Measurements from ENCODE around the gene LRRC10B. TPM values are rescaled to one million over a fixed set of nuclear protein-coding genes. Genes with fewer than 3 reads are reported as not detected.
A peak's percentile ranks its signal among the peaks of the same experiment; 100 is the strongest.

Gene LRRC10B
- total RNA-seq, 1 donor from 2014 or later = 10.0 TPM

DNA sequence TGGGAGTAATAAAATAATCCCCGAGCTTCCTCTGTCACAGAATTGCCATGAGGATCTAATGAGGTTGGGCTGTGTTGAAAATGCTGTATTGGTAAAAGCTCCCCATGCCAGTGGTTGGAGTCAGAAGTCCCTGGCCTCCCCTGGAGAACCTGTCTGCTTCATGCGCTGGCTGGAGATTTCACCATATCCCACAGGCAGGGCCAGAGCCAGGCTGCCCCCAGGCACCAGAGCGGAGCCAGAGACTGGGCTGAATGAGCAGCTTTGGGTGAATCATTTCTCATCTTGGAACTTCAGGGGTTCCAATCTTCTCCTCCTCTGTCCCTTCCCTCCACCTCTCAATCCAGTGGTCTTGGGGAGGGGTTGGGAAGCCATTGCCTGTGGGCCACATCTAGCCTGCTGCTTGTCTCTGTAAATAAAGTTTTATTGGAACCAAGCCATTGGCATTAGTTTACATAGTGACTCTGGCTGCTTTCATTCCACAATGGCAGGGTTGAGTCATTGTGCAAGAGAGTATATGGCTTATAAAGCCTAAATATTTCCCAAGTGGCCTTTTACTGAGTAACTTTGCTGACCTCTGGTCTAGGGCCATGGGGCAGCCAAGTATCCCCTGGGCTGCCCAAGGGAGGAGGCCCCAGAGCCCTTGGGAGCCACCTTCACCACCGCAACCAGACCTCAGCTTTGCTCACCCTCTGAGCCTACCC lies 35.2 kb downstream of the LRRC10B start:
- Mint-ChIP-seq H3K9me3 (no peaks in the 10 kb centered on the region), H3K4me3 (no peak overlapping the region), H3K27me3 (no peaks in the 10 kb centered on the region), H3K27ac (no peak overlapping the region), H3K4me1 (ENCODE audit: unreplicated experiment) (peaks cover 45% of the 10 kb centered on the region), H3K36me3 (peaks cover 3% of the 10 kb centered on the region)
- no peak for DNase-seq (ENCODE audit: extremely low spot score, unreplicated experiment)
- no peak for TF ChIP-seq CTCF (conservative IDR thresholded peaks at IDR 0.05)

- Mint-ChIP-seq H3K4me1 (ENCODE audit: unreplicated experiment) (peaks cover 38% of the 10 kb centered on the region), H3K4me3 (no peak overlapping the region), H3K36me3 (no peaks in the 10 kb centered on the region), H3K27ac (no peak overlapping the region), H3K27me3 (no peaks in the 10 kb centered on the region), H3K9me3 (no peaks in the 10 kb centered on the region)
- no peak for TF ChIP-seq CTCF (conservative IDR thresholded peaks at IDR 0.05)
- DNase-seq (ENCODE audit: extremely low spot score, unreplicated experiment) = no peak
These were observed 35.9 kb downstream of the LRRC10B start for GRCh38 chr11:61544466-61544865.

DNA sequence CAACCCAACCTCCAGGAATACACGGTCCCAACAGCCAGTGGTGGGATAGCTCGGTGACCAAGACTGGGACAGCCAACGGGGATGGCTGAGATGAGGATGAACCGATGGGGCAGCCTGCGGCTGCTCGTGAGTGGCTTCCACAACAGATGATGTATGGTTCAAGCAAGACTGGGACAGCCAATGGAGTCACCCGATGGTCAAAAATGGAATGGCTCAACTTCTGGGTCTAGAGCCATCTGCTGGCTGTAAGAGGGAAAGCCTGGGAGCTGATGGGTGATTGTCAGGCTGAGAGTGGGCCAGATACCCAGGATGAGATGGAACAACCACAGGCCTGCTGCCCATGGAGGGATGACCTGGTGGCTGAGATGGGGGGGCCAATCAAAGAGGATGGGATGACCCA lies 36.8 kb downstream of the LRRC10B start:
- no peak for DNase-seq (ENCODE audit: extremely low spot score, unreplicated experiment)
- Mint-ChIP-seq H3K9me3 (no peaks in the 10 kb centered on the region), H3K27me3 (no peaks in the 10 kb centered on the region), H3K36me3 (no peaks in the 10 kb centered on the region), H3K4me3 (no peak overlapping the region), H3K27ac (no peak overlapping the region), H3K4me1 (ENCODE audit: unreplicated experiment) (peaks cover 29% of the 10 kb centered on the region)
- peak; percentile 61 for TF ChIP-seq CTCF (conservative IDR thresholded peaks at IDR 0.05)

DNA sequence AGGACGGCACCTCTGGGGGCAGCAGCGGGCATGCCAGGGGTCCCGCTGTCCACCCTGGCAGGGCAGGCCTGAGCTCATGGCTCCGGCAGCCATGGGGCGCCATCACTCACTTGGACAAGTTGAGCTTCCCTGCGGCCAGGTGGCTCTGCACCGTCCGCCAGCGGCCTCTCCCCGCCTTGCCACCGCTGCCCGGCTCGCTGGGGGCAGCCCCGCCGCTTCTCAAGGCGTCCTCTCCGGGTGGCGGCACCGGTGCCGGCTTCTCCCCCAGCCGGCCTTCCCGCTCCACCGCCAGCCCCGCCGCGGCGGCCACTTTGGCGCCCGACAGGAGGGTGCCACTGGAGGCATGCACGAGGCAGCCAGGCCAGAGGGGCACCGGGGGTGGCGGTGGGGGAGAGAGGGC lies 37.4 kb downstream of the LRRC10B start:
- TF ChIP-seq CTCF (conservative IDR thresholded peaks at IDR 0.05) = no peak
- no peak for DNase-seq (ENCODE audit: extremely low spot score, unreplicated experiment)
- H3K36me3 Mint-ChIP-seq = no peaks in the 10 kb centered on the region
- no peaks in the 10 kb centered on the region for H3K9me3 Mint-ChIP-seq
- no peak overlapping the region for H3K27ac Mint-ChIP-seq
- H3K27me3 Mint-ChIP-seq = no peaks in the 10 kb centered on the region
- peaks cover 26% of the 10 kb centered on the region for H3K4me1 Mint-ChIP-seq (ENCODE audit: unreplicated experiment)
- H3K4me3 Mint-ChIP-seq = no peak overlapping the region

- Mint-ChIP-seq H3K4me3 (no peak overlapping the region), H3K9me3 (no peaks in the 10 kb centered on the region), H3K27me3 (no peaks in the 10 kb centered on the region), H3K36me3 (no peaks in the 10 kb centered on the region), H3K4me1 (ENCODE audit: unreplicated experiment) (peaks cover 19% of the 10 kb centered on the region), H3K27ac (no peak overlapping the region)
- no peak for TF ChIP-seq CTCF (conservative IDR thresholded peaks at IDR 0.05)
- no peak for DNase-seq (ENCODE audit: extremely low spot score, unreplicated experiment)
These were observed 38.1 kb downstream of the LRRC10B start for GRCh38 chr11:61546663-61547062.
